OCI-LY1 (cell line): ENCODE measurements around the gene ZFYVE19.

ENCODE experiments used
- H2AFZ ChIP-seq: fragments of 200-600 bp; sonication (generic), shearing (Covaris generic); 2 replicates; pipeline ENCODE4 v1.6.0; 2014; ENCODE audit warnings: antibody characterized with exemption, mild to moderate bottlenecking, low read length
- H3F3A ChIP-seq: fragments of 200-600 bp; sonication (generic), shearing (Covaris generic); 2 replicates; pipeline ENCODE4 v1.6.0; 2014; ENCODE audit warnings: mild to moderate bottlenecking, antibody characterized with exemption, low read length, moderate library complexity; ENCODE audit not compliant: insufficient read depth
- H3K27ac ChIP-seq: fragments of 200-600 bp; sonication (generic); 2 replicates; pipeline ENCODE4 v1.5.1; 2014; ENCODE audit warnings: low read length, mixed run types, mild to moderate bottlenecking, low read depth; ENCODE audit not compliant: poor library complexity, severe bottlenecking
- H3K27me3 ChIP-seq: fragments of 200-600 bp; sonication (generic); 2 replicates; pipeline ENCODE4 v1.6.0; 2014; ENCODE audit warnings: antibody characterized with exemption, mild to moderate bottlenecking, low read length, moderate library complexity; ENCODE audit not compliant: insufficient read depth
- H3K36me3 ChIP-seq: fragments of 200-600 bp; sonication (generic); 2 replicates; pipeline ENCODE4 v1.6.1; 2014; ENCODE audit warnings: mild to moderate bottlenecking, antibody characterized with exemption, low read length, moderate library complexity, mixed read lengths; ENCODE audit not compliant: insufficient read depth
- H3K4me1 ChIP-seq: fragments of 200-600 bp; sonication (generic); 2 replicates; pipeline ENCODE4 v1.5.1; 2014; ENCODE audit warnings: mild to moderate bottlenecking, low read length, moderate library complexity; ENCODE audit not compliant: insufficient read depth, severe bottlenecking
- H3K4me2 ChIP-seq: fragments of 200-600 bp; sonication (generic), shearing (Covaris generic); 2 replicates; pipeline ENCODE4 v1.6.1; 2014; ENCODE audit warnings: low read length
- H3K4me3 ChIP-seq: fragments of 200-600 bp; sonication (generic); 2 replicates; pipeline ENCODE4 v1.5.1; 2014; ENCODE audit warnings: low read length, low read depth, mild to moderate bottlenecking, mixed read lengths; ENCODE audit not compliant: poor library complexity, severe bottlenecking
- H3K79me2 ChIP-seq: fragments of 200-600 bp; shearing (Covaris generic); 2 replicates; pipeline ENCODE4 v1.6.1; 2016; ENCODE audit warnings: mixed run types, low read length, mixed read lengths; ENCODE audit not compliant: insufficient read depth
- H3K9ac ChIP-seq: fragments of 200-600 bp; sonication (generic), shearing (Covaris generic); 2 replicates; pipeline ENCODE4 v1.6.1; 2014; ENCODE audit warnings: mild to moderate bottlenecking, low read length, mixed read lengths
- H3K9me2 ChIP-seq: fragments of 200-600 bp; sonication (generic), shearing (Covaris generic); 2 replicates; pipeline ENCODE4 v1.6.1; 2014; ENCODE audit warnings: low read depth, mild to moderate bottlenecking, low read length, mixed read lengths
- H3K9me3 ChIP-seq: fragments of 200-600 bp; shearing (Covaris generic); 2 replicates; pipeline ENCODE4 v1.6.1; 2014; ENCODE audit warnings: low read length, mixed read lengths
- H4K20me1 ChIP-seq: fragments of 200-600 bp; sonication (generic), shearing (Covaris generic); 2 replicates; pipeline ENCODE4 v1.6.0; 2016; ENCODE audit warnings: mild to moderate bottlenecking, low read length; ENCODE audit not compliant: insufficient read depth
- EZH2 ChIP-seq: fragments of 200-600 bp; sonication (generic), shearing (Covaris generic); IDR thresholded peaks from 2 replicates; pipeline ENCODE4 v1.8.0; 2017; ENCODE audit warnings: borderline replicate concordance, mixed run types, mild to moderate bottlenecking, antibody characterized with exemption, low read length, moderate library complexity, mixed read lengths
- TF ChIP-seq, protein P1 (sequence below): fragments of 200-600 bp; sonication (generic), shearing (Covaris generic); IDR thresholded peaks from 2 replicates; pipeline ENCODE4 v1.5.1; 2017; ENCODE audit warnings: mild to moderate bottlenecking, antibody characterized with exemption, low read length, moderate library complexity, mixed read lengths

ZFYVE19 gene

GRCh38 chr15:40806672-40807027 lies 239 bp upstream of the ZFYVE19 start:
- H3K79me2 ChIP-seq, result 0 out of 2 replicates have a peak, but pooled peaks cover 3% of the 10 kb centered on the region
- peaks cover 7% of the 10 kb centered on the region; the same call in 1 of the 2 replicates for H3K36me3 ChIP-seq
- H3K9ac ChIP-seq, result peak overlapping the region; percentile 99
- H4K20me1 ChIP-seq, result no peaks in the 10 kb centered on the region
- no peaks in the 10 kb centered on the region for H3F3A ChIP-seq
- H3K27ac ChIP-seq, result peak overlapping the region; percentile 89
- H3K27me3 ChIP-seq, result no peaks in the 10 kb centered on the region
- TF ChIP-seq EZH2, result no peak
- TF ChIP-seq, protein P1, sequence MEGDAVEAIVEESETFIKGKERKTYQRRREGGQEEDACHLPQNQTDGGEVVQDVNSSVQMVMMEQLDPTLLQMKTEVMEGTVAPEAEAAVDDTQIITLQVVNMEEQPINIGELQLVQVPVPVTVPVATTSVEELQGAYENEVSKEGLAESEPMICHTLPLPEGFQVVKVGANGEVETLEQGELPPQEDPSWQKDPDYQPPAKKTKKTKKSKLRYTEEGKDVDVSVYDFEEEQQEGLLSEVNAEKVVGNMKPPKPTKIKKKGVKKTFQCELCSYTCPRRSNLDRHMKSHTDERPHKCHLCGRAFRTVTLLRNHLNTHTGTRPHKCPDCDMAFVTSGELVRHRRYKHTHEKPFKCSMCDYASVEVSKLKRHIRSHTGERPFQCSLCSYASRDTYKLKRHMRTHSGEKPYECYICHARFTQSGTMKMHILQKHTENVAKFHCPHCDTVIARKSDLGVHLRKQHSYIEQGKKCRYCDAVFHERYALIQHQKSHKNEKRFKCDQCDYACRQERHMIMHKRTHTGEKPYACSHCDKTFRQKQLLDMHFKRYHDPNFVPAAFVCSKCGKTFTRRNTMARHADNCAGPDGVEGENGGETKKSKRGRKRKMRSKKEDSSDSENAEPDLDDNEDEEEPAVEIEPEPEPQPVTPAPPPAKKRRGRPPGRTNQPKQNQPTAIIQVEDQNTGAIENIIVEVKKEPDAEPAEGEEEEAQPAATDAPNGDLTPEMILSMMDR, result no peak
- H3K4me2 ChIP-seq, result peak overlapping the region; percentile 79
- H3K4me1 ChIP-seq, result peaks cover 16% of the 10 kb centered on the region
- H3K9me3 ChIP-seq, result no peaks in the 10 kb centered on the region
- peak overlapping the region; percentile 95 for H3K4me3 ChIP-seq
- no peaks in the 10 kb centered on the region for H3K9me2 ChIP-seq
- no peak overlapping the region for H2AFZ ChIP-seq

- Histone ChIP-seq H4K20me1 (no peaks in the 10 kb centered on the region), H2AFZ (no peak overlapping the region), H3F3A (no peaks in the 10 kb centered on the region), H3K4me1 (peaks cover 16% of the 10 kb centered on the region), H3K9me3 (no peaks in the 10 kb centered on the region), H3K4me3 (peak overlapping the region; percentile 95), H3K4me2 (peak overlapping the region; percentile 79), H3K9ac (peak overlapping the region; percentile 99), H3K9me2 (no peaks in the 10 kb centered on the region), H3K27me3 (no peaks in the 10 kb centered on the region), H3K27ac (peak overlapping the region; percentile 24), H3K79me2 (0 out of 2 replicates have a peak, but pooled peaks cover 3% of the 10 kb centered on the region), H3K36me3 (peaks cover 9% of the 10 kb centered on the region; the same call in 1 of the 2 replicates)
- TF ChIP-seq EZH2, result no peak
- TF ChIP-seq, protein P1, result no peak
These were observed 1.1 kb downstream of the ZFYVE19 start for GRCh38 chr15:40807888-40808461.

GRCh38 chr15:40808861-40809450 lies 2.1 kb downstream of the ZFYVE19 start:
- H4K20me1 ChIP-seq, result no peaks in the 10 kb centered on the region
- no peak overlapping the region for H3K4me3 ChIP-seq
- H3K4me2 ChIP-seq, result no peak overlapping the region
- H3K79me2 ChIP-seq, result 0 out of 2 replicates have a peak, but pooled peaks cover 3% of the 10 kb centered on the region
- peaks cover 16% of the 10 kb centered on the region for H3K4me1 ChIP-seq
- no peaks in the 10 kb centered on the region for H3K9me2 ChIP-seq
- H3K9ac ChIP-seq, result no peak overlapping the region
- H3K36me3 ChIP-seq, result peaks cover 13% of the 10 kb centered on the region; the same call in 1 of the 2 replicates
- no peak overlapping the region for H2AFZ ChIP-seq
- TF ChIP-seq, protein P1, result no peak
- no peak for TF ChIP-seq EZH2
- H3K27ac ChIP-seq, result no peak overlapping the region
- H3F3A ChIP-seq, result no peaks in the 10 kb centered on the region
- no peaks in the 10 kb centered on the region for H3K27me3 ChIP-seq
- no peaks in the 10 kb centered on the region for H3K9me3 ChIP-seq
